ENCODE measurements around the gene GOLGA3. TPM values are rescaled to one million over a fixed set of nuclear protein-coding genes. Genes with fewer than 3 reads are reported as not detected.

Gene GOLGA3
- total and polyA plus RNA-seq, 2 experiments from 2014 or later, result 10.3 to 57.8 TPM

- ATAC-seq (no peak), DNase-seq (ENCODE audit: low spot score) (no peak)
These were observed 6.7 kb upstream of the GOLGA3 start for GRCh38 chr12:132835076-132836025.

GRCh38 chr12:132834181-132834711 is 5.6 kb upstream of the GOLGA3 start:
- no peak overlapping the region for H2AFZ ChIP-seq
- no peaks in the 10 kb centered on the region for H3K79me2 ChIP-seq (replicated peaks; ENCODE audit: insufficient read depth)
- H3K4me3 ChIP-seq, result no peak overlapping the region
- peaks cover 12% of the 10 kb centered on the region; the same call in 1 of the 2 replicates for H3F3A ChIP-seq (replicated peaks; ENCODE audit: low read depth)
- H3K36me3 ChIP-seq (ENCODE audit: insufficient read depth), result no peaks in the 10 kb centered on the region
- H3K4me1 Mint-ChIP-seq, result peaks cover 4% of the 10 kb centered on the region; the same call in 1 of the 3 replicates
- ATAC-seq (no peak), DNase-seq (ENCODE audit: low spot score) (no peak)
- no peak overlapping the region for H3K4me2 ChIP-seq
- H3K27ac Mint-ChIP-seq, result no peak overlapping the region
- no peak overlapping the region for H3K27ac ChIP-seq (ENCODE audit: low read depth)
- H4K20me1 ChIP-seq (replicated peaks; ENCODE audit: insufficient read depth), result no peaks in the 10 kb centered on the region
- peaks cover 2% of the 10 kb centered on the region; the same call in 2 of the 3 replicates for H3K9me3 Mint-ChIP-seq
- H3K9me2 ChIP-seq (ENCODE audit: insufficient read depth), result no peaks in the 10 kb centered on the region
- peaks cover 8% of the 10 kb centered on the region for H3K36me3 Mint-ChIP-seq (ENCODE audit: low read depth)
- no peak overlapping the region for H3K4me3 Mint-ChIP-seq
- H3K27me3 Mint-ChIP-seq (ENCODE audit: insufficient read depth, low read depth, poor library complexity), result peaks cover 7% of the 10 kb centered on the region
- H3K4me1 ChIP-seq (ENCODE audit: insufficient read depth), result no peaks in the 10 kb centered on the region; the same call in 1 of the 2 replicates
- H3K27me3 ChIP-seq (ENCODE audit: insufficient read depth), result no peaks in the 10 kb centered on the region
- TF ChIP-seq CTCF (conservative IDR thresholded peaks at IDR 0.05; ENCODE audit: low read depth in 2 of 2) (no peak), ZNF114 (CRISPR knock-in tag; IDR thresholded peaks at IDR 0.05) (no peak), JUNB (IDR thresholded peaks at IDR 0.05; ENCODE audit: unreplicated experiment) (no peak), POLR2AphosphoS5 (IDR thresholded peaks at IDR 0.05; ENCODE audit: low read depth) (no peak), NANOG (IDR thresholded peaks at IDR 0.05; ENCODE audit: borderline replicate concordance) (no peak), EZH2phosphoT487 (IDR thresholded peaks at IDR 0.05; ENCODE audit: unreplicated experiment) (no peak), REST (IDR thresholded peaks at IDR 0.05; ENCODE audit: unreplicated experiment) (no peak)

More at GRCh38 chr12:132835076-132836025, 6.7 kb upstream of the GOLGA3 start:
- Mint-ChIP-seq H3K4me3 (no peak overlapping the region), H3K36me3 (ENCODE audit: low read depth) (peaks cover 14% of the 10 kb centered on the region), H3K27me3 (ENCODE audit: insufficient read depth, low read depth, poor library complexity) (peaks cover 8% of the 10 kb centered on the region), H3K9me3 (no peaks in the 10 kb centered on the region; the same call in none of the 3 replicates), H3K4me1 (no peaks in the 10 kb centered on the region; the same call in 2 of the 3 replicates), H3K27ac (no peak overlapping the region)
- Histone ChIP-seq H3K79me2 (replicated peaks; ENCODE audit: insufficient read depth) (no peaks in the 10 kb centered on the region), H4K20me1 (replicated peaks; ENCODE audit: insufficient read depth) (no peaks in the 10 kb centered on the region), H3F3A (replicated peaks; ENCODE audit: low read depth) (peaks cover 9% of the 10 kb centered on the region), H3K4me1 (ENCODE audit: insufficient read depth) (no peaks in the 10 kb centered on the region), H3K36me3 (ENCODE audit: insufficient read depth) (peaks cover 4% of the 10 kb centered on the region; the same call in 1 of the 2 replicates), H2AFZ (no peak overlapping the region), H3K27ac (ENCODE audit: low read depth) (no peak overlapping the region), H3K4me3 (no peak overlapping the region), H3K9me2 (ENCODE audit: insufficient read depth) (no peaks in the 10 kb centered on the region), H3K4me2 (no peak overlapping the region), H3K27me3 (ENCODE audit: insufficient read depth) (no peaks in the 10 kb centered on the region)
- TF ChIP-seq JUNB (IDR thresholded peaks at IDR 0.05; ENCODE audit: unreplicated experiment) (no peak), REST (IDR thresholded peaks at IDR 0.05; ENCODE audit: unreplicated experiment) (no peak), POLR2AphosphoS5 (IDR thresholded peaks at IDR 0.05; ENCODE audit: low read depth) (no peak)

Measured in GM23338 (cell line).